ENCODE measurements around the gene AMD1.

- TF ChIP-seq CTCF (IDR thresholded peaks at IDR 0.05), result no peak
- no peak for TF ChIP-seq POLR2A (IDR thresholded peaks at IDR 0.05)
These were observed 12.1 kb downstream of the AMD1 start for GRCh38 chr6:110886555-110887167.
